GM19025 (cell line): ENCODE data around the gene PRR12.

Experiments
- ATAC-seq: cut with Tn5 transposase; IDR thresholded peaks from one replicate; pipeline ENCODE4 v1.9.1; 2021; ENCODE audit warnings: mild to moderate bottlenecking, low read depth, moderate library complexity; ENCODE audit not compliant: unreplicated experiment

PRR12 gene

GRCh38 chr19:49660338-49660961 is 69.5 kb downstream of the PRR12 start:
- ATAC-seq: no peak

DNA sequence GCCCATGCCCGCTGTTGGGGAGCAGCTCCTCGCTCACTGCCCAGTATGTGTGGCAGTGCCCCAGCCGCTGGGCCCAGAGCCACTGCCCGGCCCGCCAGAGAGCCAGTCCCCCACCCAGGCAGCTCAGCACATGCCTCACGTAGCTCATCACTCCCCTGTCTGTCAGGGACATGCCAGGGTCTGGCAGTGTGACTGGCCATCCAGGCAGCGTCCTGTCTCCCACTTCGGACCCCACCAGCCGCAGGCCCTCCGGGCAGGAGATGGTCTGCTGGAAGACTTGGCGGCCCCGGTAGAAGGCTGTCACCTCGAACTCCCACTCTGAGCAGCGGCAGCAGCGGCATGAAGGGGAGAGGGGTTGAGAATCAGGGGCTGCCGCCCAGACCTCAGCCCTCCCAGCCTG is 71.0 kb downstream of the PRR12 start:
- ATAC-seq: no peak

DNA sequence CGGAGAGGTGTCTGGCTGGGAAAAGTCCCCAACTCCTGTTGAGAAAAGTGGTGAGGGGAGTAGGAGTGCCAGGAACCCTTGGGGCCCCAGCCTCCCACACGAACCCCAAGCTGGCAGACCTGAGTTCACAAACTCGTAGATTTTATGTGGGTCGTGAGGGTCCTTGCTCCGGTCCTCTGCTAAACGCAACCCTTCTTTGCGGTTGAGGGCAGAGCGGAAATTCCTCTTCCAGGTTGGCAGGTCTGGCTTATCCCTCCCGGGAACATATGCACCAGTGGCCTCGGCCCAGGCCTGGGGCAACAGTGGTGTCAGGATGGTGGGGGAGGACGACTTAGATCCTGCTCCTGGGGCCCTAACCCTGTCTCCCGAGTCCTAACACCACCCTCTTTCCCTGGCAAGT is 72.2 kb downstream of the PRR12 start:
- ATAC-seq: no peak

GRCh38 chr19:49664171-49665035 is 73.4 kb downstream of the PRR12 start:
- peak; percentile 33 for ATAC-seq

- ATAC-seq: no peak
Observed at GRCh38 chr19:49665036-49665350, 74.0 kb downstream of the PRR12 start.

DNA sequence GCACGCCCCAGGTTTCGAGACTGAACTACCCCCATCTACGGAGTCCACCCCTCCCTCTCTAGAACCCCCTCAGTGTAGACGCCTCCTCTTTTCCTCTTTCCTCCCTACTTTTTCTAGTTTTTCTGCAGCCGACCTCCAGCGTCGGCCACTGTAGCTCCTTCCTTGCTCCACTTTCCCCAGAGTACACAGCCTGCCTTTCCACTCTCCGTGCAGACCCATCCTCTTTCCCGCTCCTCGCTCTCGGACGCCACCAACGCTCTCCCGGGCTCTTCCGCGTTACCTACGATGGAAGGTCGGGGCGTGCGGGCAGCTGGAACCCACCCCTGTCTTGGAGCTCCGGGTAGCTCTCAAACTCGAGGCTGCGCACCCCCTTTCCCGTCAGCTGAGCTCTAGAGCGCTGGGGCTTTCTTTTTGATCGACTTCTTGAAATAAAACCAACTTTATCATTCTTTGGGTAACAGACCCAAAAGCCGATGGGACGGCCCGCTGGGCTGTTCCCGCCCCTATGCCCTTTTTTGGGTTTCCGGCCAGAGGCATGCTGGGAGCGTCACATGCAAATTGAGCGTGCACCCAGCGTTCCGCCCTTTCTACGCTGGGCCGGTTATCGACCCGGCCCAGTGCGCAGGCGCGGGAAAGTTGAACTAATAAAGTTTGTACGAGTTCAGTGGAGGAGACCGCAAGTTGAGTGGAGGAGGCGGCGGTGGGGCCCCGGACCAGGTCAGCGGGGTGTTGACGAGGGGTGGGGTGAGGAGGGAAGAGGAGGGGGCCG is 74.6 kb downstream of the PRR12 start, which contains the start of the genes BCL2L12 and IRF3:
Gene BCL2L12 (plus strand): TSS at position 583 of the 769 bp plus-strand sequence. CDS start 760 bp downstream, outside the sequence.
Gene IRF3 (minus strand): TSS at position 507 of the 769 bp plus-strand sequence. CDS start 1,019 bp downstream, outside the sequence.
- ATAC-seq: peak; percentile 79

DNA sequence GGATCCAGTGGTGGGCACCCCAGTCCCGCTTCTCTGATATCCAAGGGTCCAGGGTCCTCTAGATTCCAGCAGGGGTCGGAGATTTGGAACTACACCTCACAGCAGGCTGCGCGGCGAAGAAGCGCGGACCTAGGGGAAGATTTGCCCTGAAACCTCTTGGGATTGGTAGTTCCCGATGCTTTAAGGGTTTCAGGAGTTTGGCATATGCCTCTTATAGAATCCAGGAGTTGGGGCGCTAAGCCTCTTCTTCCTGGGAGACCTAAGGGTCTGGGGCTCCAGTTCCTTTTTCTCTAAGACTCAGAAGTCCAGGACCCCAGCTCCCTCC is 75.1 kb downstream of the PRR12 start:
- ATAC-seq: peak; percentile 3

GRCh38 chr19:49667473-49667872 is 76.5 kb downstream of the PRR12 start:
- no peak for ATAC-seq

- no peak for ATAC-seq
Observed at GRCh38 chr19:49669516-49669915, 78.5 kb downstream of the PRR12 start.

GRCh38 chr19:49672131-49672919 is 81.3 kb downstream of the PRR12 start:
- ATAC-seq: no peak
